A549 (cell line): ENCODE results near the gene CASP4. TPM values are rescaled to one million over a fixed set of nuclear protein-coding genes. Genes with fewer than 3 reads are reported as not detected.

ENCODE experiments used
- ATAC-seq, 2 experiments: fragments of 200-7000 bp in 1 of 2; fragments of >200 bp in 1 of 2; cut with Nextera tagmentation in 1 of 2; cut with Tn5 transposase in 1 of 2; 3 replicates each; pipeline versions ENCODE4 v1.8.0 to v1.9.1; 2018 to 2020; ENCODE audit warnings: mild to moderate bottlenecking in 1 of 2, moderate library complexity in 1 of 2
- CTCF ChIA-PET: fragments of 300-600 bp; sonication (Branson Sonifier 250); formaldehyde crosslinking; extraction: SDS; loops from one replicate; lab custom pipeline; 2021; ENCODE audit warnings: antibody characterized with exemption, inconsistent platforms; lab: Yijun Ruan, JAX
- POLR2A ChIA-PET: fragments of 350-600 bp; formaldehyde crosslinking; extraction: SDS; loops from one replicate; lab custom pipeline; 2021; ENCODE audit warnings: antibody characterized with exemption, inconsistent platforms; lab: Yijun Ruan, JAX
- DNase-seq, 2 experiments: peaks; one replicate each; pipeline versions ENCODE4 v3.0.0 to v3.0.0-alpha.2; 2011 to 2016; ENCODE audit warnings: low read depth in 1 of 2, low spot score in 1 of 2
- FAIRE-seq: peaks from 2 replicates; lab custom pipeline; 2011; peaks lifted over from hg19 to GRCh38; lab: Jason Lieb, UNC
- H3K27ac ChIP-seq, 2 experiments: fragments of >200 bp; sonication (Bioruptor Twin); formaldehyde crosslinking; 3 replicates each; pipeline ENCODE4 v1.5.1; 2016 to 2017
- H3K4me1 ChIP-seq: fragments of >200 bp; sonication (Bioruptor Twin); formaldehyde crosslinking; 3 replicates; pipeline ENCODE4 v1.6.1; 2016
- H3K4me2 ChIP-seq: fragments of >200 bp; sonication (Bioruptor Twin); formaldehyde crosslinking; 3 replicates; pipeline ENCODE4 v1.6.1; 2016
- H3K4me3 ChIP-seq: fragments of >200 bp; sonication (Bioruptor Twin); formaldehyde crosslinking; 3 replicates; pipeline ENCODE4 v1.5.1; 2016
- H3K9me3 ChIP-seq: fragments of >200 bp; sonication (Bioruptor Twin); formaldehyde crosslinking; 3 replicates; pipeline ENCODE4 v1.6.1; 2016
- CBX8 ChIP-seq: fragments of 200-600 bp; sonication (generic); IDR thresholded peaks from 2 replicates; pipeline ENCODE4 v1.6.1; 2016
- CEBPB ChIP-seq, 2 experiments: fragments of >200 bp in 1 of 2; sonication (Bioruptor Twin) in 1 of 2; formaldehyde crosslinking in 1 of 2; IDR thresholded peaks; 2 replicates each; pipeline ENCODE4 v1.6.1; 2012 to 2016
- CTCF ChIP-seq: fragments of >200 bp; sonication (Bioruptor Twin); formaldehyde crosslinking; IDR thresholded peaks from 3 replicates; pipeline ENCODE4 v1.5.1; 2016
- EHF ChIP-seq: fragments of 250-450 bp; sonication (Bioruptor Pico); IDR thresholded peaks from 2 replicates; pipeline ENCODE4 v1.5.0; 2020; ENCODE audit warnings: mild to moderate bottlenecking
- EHMT2 ChIP-seq: fragments of 200-600 bp; sonication (generic); IDR thresholded peaks from 2 replicates; pipeline ENCODE4 v1.6.1; 2016; ENCODE audit warnings: antibody characterized with exemption, low read depth, mild to moderate bottlenecking, moderate library complexity
- FOSB ChIP-seq: fragments of 250-450 bp; sonication (Bioruptor Pico); IDR thresholded peaks from 2 replicates; pipeline ENCODE4 v1.5.0; 2020; ENCODE audit warnings: mild to moderate bottlenecking, moderate library complexity
- FOSL2 ChIP-seq, 2 experiments: fragments of 450-650 bp in 1 of 2; fragments of >200 bp in 1 of 2; sonication (Bioruptor Twin) in 1 of 2; formaldehyde crosslinking; IDR thresholded peaks; 2 replicates each; pipeline versions ENCODE4 v1.5.0 to v1.6.1; 2016 to 2020; ENCODE audit warnings: mild to moderate bottlenecking in 1 of 2, moderate library complexity in 1 of 2
- GATA3 ChIP-seq: IDR thresholded peaks from 2 replicates; pipeline ENCODE4 v1.6.1; 2012; ENCODE audit warnings: borderline replicate concordance
- HES2 ChIP-seq: fragments of >200 bp; sonication (Bioruptor Twin); formaldehyde crosslinking; IDR thresholded peaks from 2 replicates; pipeline ENCODE4 v1.6.1; 2016
- HOXB13 ChIP-seq: fragments of 250-450 bp; sonication (Bioruptor Pico); IDR thresholded peaks from 2 replicates; pipeline ENCODE4 v1.5.0; 2020; ENCODE audit warnings: low read depth, mild to moderate bottlenecking, moderate library complexity
- JUN ChIP-seq, 2 experiments: fragments of >200 bp; sonication (Bioruptor Twin); formaldehyde crosslinking; IDR thresholded peaks; 2 replicates in 1 of 2; 3 replicates in 1 of 2; pipeline ENCODE4 v1.6.1; 2016 to 2017
- JUNB ChIP-seq: fragments of >200 bp; sonication (Bioruptor Twin); formaldehyde crosslinking; IDR thresholded peaks from 2 replicates; pipeline ENCODE4 v1.6.1; 2016
- KDM1A ChIP-seq: fragments of 200-600 bp; sonication (generic); IDR thresholded peaks from 2 replicates; pipeline ENCODE4 v1.6.1; 2016; ENCODE audit warnings: low read depth, mild to moderate bottlenecking
- MAFK ChIP-seq: fragments of 450-650 bp; IDR thresholded peaks from 2 replicates; pipeline ENCODE4 v1.6.1; 2014; ENCODE audit not compliant: partially characterized antibody
- MAX ChIP-seq: IDR thresholded peaks from 2 replicates; pipeline ENCODE4 v1.6.1; 2012
- PHF8 ChIP-seq: fragments of 200-600 bp; sonication (generic); IDR thresholded peaks from 2 replicates; pipeline ENCODE4 v1.6.1; 2016; ENCODE audit warnings: low read depth, mild to moderate bottlenecking, antibody characterized with exemption, moderate library complexity, borderline replicate concordance
- REST ChIP-seq: fragments of 200-600 bp; sonication (generic); IDR thresholded peaks from 2 replicates; pipeline ENCODE4 v1.6.1; 2016; ENCODE audit warnings: antibody characterized with exemption, mild to moderate bottlenecking, moderate library complexity
- RFX5 ChIP-seq: fragments of 450-650 bp; IDR thresholded peaks from 2 replicates; pipeline ENCODE4 v1.7.1; 2014; ENCODE audit warnings: antibody characterized with exemption, mild to moderate bottlenecking, moderate library complexity
- SMC3 ChIP-seq: fragments of >200 bp; sonication (Bioruptor Twin); formaldehyde crosslinking; IDR thresholded peaks from 3 replicates; pipeline ENCODE4 v1.6.1; 2018; ENCODE audit warnings: inconsistent platforms
- TFCP2L1 ChIP-seq: fragments of 250-450 bp; sonication (Bioruptor Pico); IDR thresholded peaks from 2 replicates; pipeline ENCODE4 v1.5.0; 2021; ENCODE audit warnings: mild to moderate bottlenecking
- USF2 ChIP-seq: fragments of 450-650 bp; IDR thresholded peaks from 2 replicates; pipeline ENCODE4 v1.6.1; 2014; ENCODE audit warnings: antibody characterized with exemption
- ZNF302 ChIP-seq: fragments of 250-450 bp; sonication (Bioruptor Pico); IDR thresholded peaks from 2 replicates; pipeline ENCODE4 v1.9.0; 2021; ENCODE audit warnings: inconsistent platforms, mild to moderate bottlenecking, moderate library complexity
- ZSCAN20 ChIP-seq: fragments of 250-450 bp; sonication (Bioruptor Pico); IDR thresholded peaks from 2 replicates; pipeline ENCODE4 v1.8.0; 2022; ENCODE audit warnings: mild to moderate bottlenecking, moderate library complexity
- WGBS: methylation state at CpG from one replicate; pipeline ENCODE4 v1.1.6; 2017; ENCODE audit errors: missing lambda C conversion rate; 5-methylcytosine and 5-hydroxymethylcytosine counted together
- polyA minus RNA-seq: library from RNA; depleted of rRNA, polyadenylated mRNA; stranded (reverse); fragments of >200 nt; gene quantifications from 2 replicates; pipeline ENCODE4 v1.2.3, GENCODE V29; 2011; rRNA and poly(A)+ RNA removed
- polyA plus RNA-seq, 4 experiments: library from polyadenylated mRNA; depleted of rRNA in 3 of 4; stranded (reverse); fragments of >200 nt; fragmentation: RNase III in 1 of 4; extraction: RNeasy Plus Mini Kit Qiagen cat#74134 plus additional on column Dnase treatment in 1 of 4; gene quantifications; 2 replicates in 3 of 4; 3 replicates in 1 of 4; pipeline ENCODE4 v1.2.3, GENCODE V29; 2011 to 2017

CASP4 gene
- polyA plus RNA-seq (2011; rRNA removed), result 9.7 and 10.8 TPM in 2 replicates
- polyA plus RNA-seq (2012; cell fraction: cytosol; rRNA removed), result 1.8 and 1.9 TPM in 2 replicates
- polyA plus RNA-seq (2012; cell fraction: nucleus; rRNA removed), result 0.55 and 1.1 TPM in 2 replicates
- 5.5 to 8.2 TPM (median 6.3 TPM) in 3 replicates for polyA plus RNA-seq (2017; fragmentation: RNase III; extraction: RNeasy Plus Mini Kit Qiagen cat#74134 plus additional on column Dnase treatment)
- polyA minus RNA-seq, result 4.3 and 5.0 TPM in 2 replicates

GRCh38 chr11:104968355-104968855, at the start of gene CASP4:
TSS of gene CASP4 (minus strand) at chr11:104968574. CDS start at chr11:104968525, 49 bp downstream.
- 9% methylated on average over 4 of the region's 4 CpGs for WGBS
- Histone ChIP-seq H3K27ac (peak within 1 kb of the TSS; percentile 73 to 76), H3K4me3 (peak within 1 kb of the TSS; percentile 47), H3K4me1 (no peaks in the 10 kb centered on the region), H3K4me2 (peak within 1 kb of the TSS; percentile 85), H3K9me3 (no peaks in the 10 kb centered on the region)
- DNase-seq, result peak; percentile 1 to 18
- CTCF ChIA-PET, result no interaction called here
- no peak for FAIRE-seq
- POLR2A ChIA-PET, result no interaction called here
- no peak for TF ChIP-seq HOXB13
- no peak for TF ChIP-seq TFCP2L1 (CRISPR knock-in tag)
- no peak for TF ChIP-seq RFX5
- peak in 1 of 2 experiments; percentile 52; a peak in 1 of 4 replicates for TF ChIP-seq CEBPB (IDR thresholded peaks at IDR 0.05)
- TF ChIP-seq CBX8, result no peak
- TF ChIP-seq MAX, result no peak
- no peak for TF ChIP-seq KDM1A
- TF ChIP-seq JUNB, result no peak
- TF ChIP-seq ZSCAN20 (CRISPR knock-in tag), result no peak
- TF ChIP-seq SMC3, result no peak
- TF ChIP-seq EHF, result no peak
- TF ChIP-seq REST, result no peak
- no peak for TF ChIP-seq GATA3
- no peak for TF ChIP-seq ZNF302 (CRISPR knock-in tag)
- TF ChIP-seq FOSL2 (IDR thresholded peaks at IDR 0.05), result no peak
- TF ChIP-seq FOSL2 (CRISPR knock-in tag; IDR thresholded peaks at IDR 0.05), result no peak
- TF ChIP-seq MAFK, result peak; percentile 12
- no peak for TF ChIP-seq HES2
- ATAC-seq, result peak in 1 of 2 experiments; percentile 48; a peak in 2 of 6 replicates

- no peak overlapping the region for H3K4me3 ChIP-seq
- FAIRE-seq, result no peak
- H3K9me3 ChIP-seq, result no peaks in the 10 kb centered on the region
- no peak overlapping the region for H3K27ac ChIP-seq
- ChIA-PET POLR2A (no interaction called here), CTCF (no interaction called here)
- no peak for TF ChIP-seq USF2
- no peak for TF ChIP-seq FOSB (CRISPR knock-in tag)
- TF ChIP-seq CEBPB (IDR thresholded peaks at IDR 0.05), result no peak
- TF ChIP-seq JUN (IDR thresholded peaks at IDR 0.05), result no peak
- TF ChIP-seq ZSCAN20 (CRISPR knock-in tag), result no peak
- no peak for TF ChIP-seq EHMT2
- TF ChIP-seq REST, result no peak
- no peak for TF ChIP-seq ZNF302 (CRISPR knock-in tag)
- no peak for TF ChIP-seq CTCF
- TF ChIP-seq PHF8, result no peak
- H3K4me2 ChIP-seq, result no peak overlapping the region
- 0 out of 3 replicates have a peak, but pooled peaks cover 5% of the 10 kb centered on the region for H3K4me1 ChIP-seq
- no peak for DNase-seq
- ATAC-seq, result no peak
Measured at GRCh38 chr11:105007463-105007862, 39.1 kb upstream of the CASP4 start.
